GM04504 (cell line): ENCODE measurements around the gene LRP1B.
A peak's percentile ranks its signal among the peaks of the same experiment; 100 is the strongest.
"Not testable (repeated sequence)": the region's sequence is repeated elsewhere in the genome, so short reads cannot be mapped to it uniquely, and the experiment has no call there.

ENCODE experiments used
- DNase-seq: peaks from one replicate; pipeline ENCODE4 v3.0.0-alpha.2; 2012; ENCODE audit warnings: low read depth

The LRP1B gene

DNA sequence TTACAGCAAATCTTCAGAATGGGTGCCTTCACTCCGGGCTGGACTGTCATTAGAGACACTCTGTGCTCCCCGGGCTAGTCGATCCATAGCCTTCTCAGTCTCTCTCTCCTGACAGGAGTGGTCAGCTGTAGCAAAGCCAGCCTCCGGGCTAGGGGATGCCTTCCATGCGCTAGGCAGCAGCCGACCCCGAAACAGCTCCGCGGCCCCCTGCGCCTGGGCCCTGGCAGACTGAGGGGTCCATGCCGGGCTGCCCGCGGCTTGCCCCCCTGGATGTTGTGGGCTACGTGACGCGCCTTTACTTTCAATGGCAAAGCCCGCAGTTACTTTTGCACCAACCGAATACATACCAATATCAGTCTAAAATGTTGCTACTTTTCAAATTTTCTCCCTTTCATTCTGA lies 1447.2 kb downstream of the LRP1B start:
- DNase-seq, result no peak

DNA sequence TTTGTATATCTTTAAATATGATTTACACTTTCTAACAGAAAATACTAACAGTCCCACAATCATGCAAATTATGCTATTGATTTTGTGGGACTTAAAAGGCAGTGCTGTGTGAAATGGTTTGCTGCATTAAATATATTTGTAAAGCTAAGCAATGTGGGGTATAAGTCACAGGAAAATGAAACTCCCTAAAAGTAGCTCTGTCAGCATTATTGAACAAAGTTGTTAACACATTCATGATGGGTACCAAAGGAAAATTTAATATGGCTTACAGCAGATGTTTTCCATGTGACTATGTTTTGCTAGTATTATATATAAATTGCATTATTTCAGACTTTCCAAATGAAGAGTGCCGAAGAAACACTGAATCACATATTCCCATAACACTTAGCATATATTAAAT lies 1450.0 kb downstream of the LRP1B start:
- DNase-seq, result no peak

DNA sequence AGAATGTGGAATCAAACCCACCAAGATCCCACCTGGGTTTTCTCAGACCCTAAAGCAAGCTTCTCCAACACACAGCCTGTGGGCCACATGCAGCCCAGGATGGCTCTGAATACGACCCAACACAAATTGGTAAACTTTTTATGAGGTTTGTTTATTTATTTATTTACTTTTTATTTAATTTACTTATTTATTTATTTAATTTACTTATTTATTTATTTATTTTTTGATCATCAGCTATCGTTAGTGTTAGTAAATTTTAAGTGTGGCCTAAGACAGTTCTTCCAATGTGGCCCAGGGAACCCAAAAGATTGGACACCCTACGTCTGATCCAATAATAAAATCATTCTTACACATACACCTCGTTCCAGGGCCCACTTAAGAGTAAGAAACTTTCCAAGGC lies 1451.1 kb downstream of the LRP1B start:
- no peak for DNase-seq

GRCh38 chr2:140669911-140670310 lies 1460.9 kb downstream of the LRP1B start:
- DNase-seq, result no peak

- DNase-seq, result no peak
Measured at GRCh38 chr2:140667203-140667602, 1463.6 kb downstream of the LRP1B start.

DNA sequence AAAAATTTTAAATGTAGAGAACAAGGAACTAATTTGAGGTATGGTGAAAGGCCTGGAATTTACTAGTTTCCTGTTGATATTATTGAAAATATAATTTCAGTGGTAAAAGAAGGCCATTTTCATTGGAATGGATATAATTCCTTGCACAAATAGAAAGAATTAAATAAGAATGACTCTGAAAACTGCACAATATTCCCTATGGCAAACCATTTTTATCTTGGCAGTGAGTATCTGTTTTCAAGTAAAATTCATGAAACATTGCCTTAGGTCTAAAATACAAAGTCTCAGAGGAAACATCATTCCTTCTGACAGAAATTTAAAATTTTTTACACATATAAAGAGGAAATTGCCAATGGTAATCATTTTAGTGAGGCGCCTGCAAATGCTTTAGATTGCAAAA lies 1468.3 kb downstream of the LRP1B start:
- no peak for DNase-seq

- no peak for DNase-seq
Measured at GRCh38 chr2:140658760-140659692, 1471.8 kb downstream of the LRP1B start.

DNA sequence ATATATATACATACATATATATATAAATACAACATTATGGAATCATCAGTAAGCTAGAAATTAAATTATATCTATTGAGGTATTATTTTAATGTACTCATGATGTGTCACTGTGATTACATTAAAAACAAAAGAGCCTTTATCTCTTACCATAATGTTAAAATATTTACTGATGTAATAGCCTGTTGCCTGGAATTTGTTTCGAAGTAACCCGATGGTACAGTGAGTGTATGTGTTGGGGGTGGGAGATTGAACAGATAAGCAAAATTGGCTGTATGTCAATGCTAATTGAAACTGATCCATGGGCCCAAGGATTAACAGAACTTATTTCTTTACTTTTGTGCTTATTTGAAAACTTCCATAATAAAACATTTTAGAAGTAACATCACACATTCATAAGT lies 1473.2 kb downstream of the LRP1B start:
- no peak for DNase-seq

DNA sequence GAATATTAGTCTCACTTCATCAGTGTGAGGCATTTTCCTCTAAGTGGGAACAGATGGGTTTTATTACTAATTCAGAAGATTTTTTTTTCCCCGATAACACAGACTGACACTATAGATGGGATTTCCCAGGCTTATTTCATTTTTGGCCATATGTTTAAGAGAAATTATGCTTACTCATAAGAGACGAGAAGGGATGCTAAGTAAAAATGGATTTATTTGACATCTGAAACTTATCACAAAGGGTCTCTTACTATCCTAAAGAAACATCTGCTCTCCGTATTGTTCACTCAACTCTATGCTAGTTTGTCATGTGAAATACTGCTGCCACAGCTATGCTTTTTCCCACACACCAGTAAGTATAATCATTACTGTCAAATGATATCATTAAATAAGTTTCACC lies 1476.3 kb downstream of the LRP1B start:
- DNase-seq, result no peak

DNA sequence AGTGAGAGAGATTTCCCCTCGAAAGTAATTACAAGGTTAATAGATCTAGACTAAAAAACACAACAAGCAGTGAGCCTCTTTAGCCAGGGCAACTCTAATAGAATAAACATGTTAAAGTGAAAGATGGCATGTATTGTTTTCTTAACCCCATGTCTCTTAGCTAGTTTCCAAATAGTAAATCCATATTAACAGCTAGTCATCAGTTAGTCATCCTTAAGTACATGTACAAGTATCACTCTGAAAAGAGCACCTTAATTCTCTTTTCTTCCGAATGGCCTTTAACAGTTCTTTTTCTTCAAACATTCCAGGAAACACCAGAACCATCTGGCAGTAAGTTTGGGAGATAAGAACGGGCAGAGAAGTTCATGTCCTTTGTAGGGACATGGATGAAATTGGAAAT lies 1480.0 kb downstream of the LRP1B start:
- DNase-seq, result no peak

DNA sequence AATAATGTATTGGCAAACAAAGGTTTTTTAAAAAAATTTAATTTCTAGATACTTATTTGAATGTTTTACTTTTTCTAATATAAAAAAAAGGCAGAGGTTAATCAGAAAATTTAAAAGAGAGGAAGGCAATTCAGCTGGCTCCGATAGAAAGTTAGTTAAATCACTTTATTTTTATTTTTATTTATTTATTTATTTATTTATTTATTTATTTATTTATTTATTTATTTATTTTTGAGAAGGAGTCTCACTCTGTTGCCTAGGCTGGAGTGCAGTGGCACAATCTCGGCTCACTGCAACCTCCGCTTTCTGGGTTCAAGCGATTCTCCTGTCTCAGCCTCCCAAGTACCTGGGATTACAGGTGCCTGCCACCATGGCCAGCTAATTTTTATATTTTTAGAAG lies 1480.7 kb downstream of the LRP1B start:
- DNase-seq, result not testable (repeated sequence)

- no peak for DNase-seq
Measured at GRCh38 chr2:140648393-140648792, 1482.4 kb downstream of the LRP1B start.

- DNase-seq, result peak; percentile 7
Measured at GRCh38 chr2:140643761-140644187, 1487.0 kb downstream of the LRP1B start.

GRCh38 chr2:140641163-140641562 lies 1489.7 kb downstream of the LRP1B start:
- no peak for DNase-seq

DNA sequence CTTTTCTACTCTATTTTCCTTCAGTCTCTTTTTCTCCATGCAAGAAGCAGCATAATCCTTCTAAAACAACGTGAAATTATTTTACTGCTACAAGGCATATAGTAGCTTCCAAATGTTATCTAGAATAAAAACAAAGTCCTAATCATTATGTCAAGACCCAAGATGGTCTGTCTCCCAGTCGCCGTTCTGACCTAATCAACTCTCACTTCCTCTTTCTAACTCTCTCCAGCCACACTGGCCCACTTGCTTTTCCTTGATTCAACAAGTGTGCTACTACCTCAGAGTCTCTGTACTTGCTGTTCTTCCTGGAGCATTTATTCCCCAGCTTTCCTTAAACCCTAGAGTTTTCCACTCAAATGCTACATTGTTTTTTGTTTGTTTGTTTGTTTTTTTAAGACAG lies 1491.2 kb downstream of the LRP1B start:
- DNase-seq, result no peak

- DNase-seq, result no peak
Measured at GRCh38 chr2:140630557-140630956, 1500.3 kb downstream of the LRP1B start.

DNA sequence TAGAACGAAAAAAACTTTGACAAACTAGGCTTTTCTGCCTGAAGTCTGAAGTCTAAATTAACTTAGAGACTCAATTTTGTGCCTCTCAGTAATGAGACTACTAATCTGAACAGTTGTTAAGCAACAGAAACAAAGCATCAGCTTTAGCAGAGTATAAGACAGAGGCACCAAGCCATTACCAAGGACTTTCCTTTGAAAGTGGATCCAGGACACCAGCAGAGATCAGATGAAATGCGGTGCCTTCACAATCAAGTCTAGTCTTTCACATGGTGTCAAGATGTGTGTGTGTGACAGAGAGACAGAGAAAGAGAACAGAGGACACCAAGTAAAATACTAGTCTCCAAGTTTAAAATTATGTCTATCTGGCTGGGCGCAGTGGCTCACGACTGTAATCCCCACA lies 1502.9 kb downstream of the LRP1B start:
- no peak for DNase-seq

DNA sequence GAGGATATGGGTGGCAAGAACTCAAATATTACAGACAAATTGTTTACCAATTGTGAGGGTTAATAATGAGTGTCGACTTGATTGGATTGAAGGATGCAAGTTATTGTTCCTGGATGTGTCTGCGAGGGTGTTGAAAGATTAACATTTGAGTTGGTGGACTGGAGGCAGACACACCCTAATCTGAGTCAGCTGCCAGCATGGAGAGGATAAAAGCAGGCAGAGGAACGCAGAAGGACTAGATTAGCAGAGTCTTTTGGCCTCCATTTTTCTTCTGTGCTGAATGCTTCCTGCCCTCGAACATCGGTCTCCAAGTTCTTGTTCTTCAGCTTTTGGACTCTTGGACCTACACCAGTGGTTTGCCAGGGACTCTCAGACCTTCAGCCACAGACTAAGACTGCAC lies 1503.7 kb downstream of the LRP1B start:
- no peak for DNase-seq

GRCh38 chr2:140624200-140624599 lies 1506.6 kb downstream of the LRP1B start:
- no peak for DNase-seq

GRCh38 chr2:140621583-140622362 lies 1509.0 kb downstream of the LRP1B start:
- no peak for DNase-seq

DNA sequence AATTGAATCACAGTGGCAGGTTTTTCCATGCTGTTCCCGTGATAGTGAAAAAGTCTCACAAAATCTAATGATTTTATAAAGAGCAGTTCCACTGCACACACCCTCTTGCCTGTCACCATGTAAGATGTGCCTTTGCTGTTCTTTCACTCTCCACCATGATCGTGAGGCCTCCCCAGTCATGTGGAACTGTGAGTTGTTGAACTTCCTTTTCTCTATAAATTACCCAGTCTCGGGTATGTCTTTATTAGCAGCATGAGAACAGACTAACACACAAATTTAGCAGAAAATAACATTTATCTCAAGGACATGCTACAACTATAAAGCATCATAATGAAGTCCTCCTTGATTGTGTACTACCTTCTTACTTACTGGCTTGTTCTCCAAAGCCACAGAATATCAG lies 1526.0 kb downstream of the LRP1B start:
- DNase-seq, result no peak

GRCh38 chr2:140604096-140604495 lies 1526.7 kb downstream of the LRP1B start:
- DNase-seq, result no peak

GRCh38 chr2:140603416-140603815 lies 1527.4 kb downstream of the LRP1B start:
- DNase-seq, result no peak
